Mammary epithelial cell (primary cell): ENCODE measurements around the gene CENPC.

Experiments
- CTCF ChIP-seq, 2 donors: IDR thresholded peaks in 1 of 2; conservative IDR thresholded peaks in 1 of 2; 2 replicates each; pipeline ENCODE4 v1.5.1; 2011 to 2012; ENCODE audit warnings: inconsistent platforms in 2 of 2, low read length in 2 of 2, mild to moderate bottlenecking in 2 of 2, control low read depth in 1 of 2, low read depth in 1 of 2; ENCODE audit not compliant: insufficient read depth in 1 of 2; ENCODE audit errors: extremely low read depth in 1 of 2
- EZH2 ChIP-seq: IDR thresholded peaks from 2 replicates; pipeline ENCODE4 v1.6.1; 2012; ENCODE audit warnings: low read length, inconsistent platforms, borderline replicate concordance

GRCh38 chr4:67568820-67569219 lies 23.5 kb upstream of the CENPC start:
- TF ChIP-seq CTCF (conservative IDR thresholded peaks at IDR 0.05 in 1 of 2, IDR thresholded peaks at IDR 0.05 in 1 of 2; ENCODE audit: extremely low read depth in 1 of 2, insufficient read depth in 1 of 2, low read depth in 1 of 2, low read length in 2 of 2) (no peak), EZH2 (no peak)
